ENCODE results near the gene EHMT1. TPM values are rescaled to one million over a fixed set of nuclear protein-coding genes. Genes with fewer than 3 reads are reported as not detected.

Gene EHMT1
- total and polyA plus RNA-seq, 2 of the 8 experiments (the other 6 are each of a cell fraction or from before 2014, with no cell fraction given) = 95.7 to 163 TPM

- no peak overlapping the region for H3K18ac ChIP-seq (ENCODE audit: extremely low read depth, low read length)
- H3K9me3 ChIP-seq (ENCODE audit: insufficient read depth in 2 of 2, low read depth in 1 of 2, low read length in 1 of 2) = no peaks in the 10 kb centered on the region
- H2BK20ac ChIP-seq (ENCODE audit: low read length) = no peak overlapping the region
- FAIRE-seq = no peak
- H3K79me1 ChIP-seq (ENCODE audit: low read depth, low read length) = peaks cover 16% of the 10 kb centered on the region
- ChIA-PET CTCF (ENCODE audit: partially characterized antibody) (interaction anchor here (0.6 to 1.2 kb wide), 3 partner anchors 24 to 71 kb away, joined by 4 read pairs; no protein-coding TSS in a partner anchor), POLR2A (ENCODE audit: partially characterized antibody) (interaction anchor here (1.5 kb wide), 1 partner anchor 9 kb away, joined by 4 read pairs; no protein-coding TSS in a partner anchor)
- H2BK15ac ChIP-seq (ENCODE audit: low read length) = no peak overlapping the region
- no peak overlapping the region for H3K4me3 ChIP-seq (ENCODE audit: extremely low read depth in 1 of 4, insufficient read depth in 2 of 4, low read depth in 3 of 4, low read length in 4 of 4)
- H4K8ac ChIP-seq (ENCODE audit: extremely low read depth, insufficient read depth, low read length) = no peak overlapping the region
- no peaks in the 10 kb centered on the region for H3K27me3 ChIP-seq (replicated peaks in 1 of 4; ENCODE audit: control insufficient read depth in 3 of 4, extremely low read depth in 1 of 4, insufficient read depth in 3 of 4, low read length in 3 of 4)
- H2BK120ac ChIP-seq (replicated peaks; ENCODE audit: low read depth, low read length) = no peak overlapping the region
- H4K91ac ChIP-seq (replicated peaks; ENCODE audit: insufficient read length, low read length) = no peak overlapping the region
- no peak overlapping the region for H2BK12ac ChIP-seq (ENCODE audit: low read depth, low read length)
- H2AFZ ChIP-seq (ENCODE audit: low read length) = no peak overlapping the region
- H3K4me2 ChIP-seq (ENCODE audit: insufficient read depth in 1 of 2, low read depth in 2 of 2, low read length in 2 of 2) = no peak overlapping the region
- peaks cover 3 to 92% of the 10 kb centered on the region in 2 experiments for H3K79me2 ChIP-seq (ENCODE audit: control insufficient read depth in 1 of 2, insufficient read depth in 2 of 2, low read length in 2 of 2)
- 82% methylated on average over 2 of the region's 2 CpGs; no CpG with 5 or more reads in 1 of the 2 experiments for WGBS, 2 experiments (ENCODE audit: extremely low coverage in 1 of 2, insufficient coverage in 1 of 2, insufficient read length in 1 of 2, insufficient replicate concordance in 2 of 2, low coverage in 1 of 2, low lambda C conversion rate in 2 of 2, missing lambda C conversion rate in 1 of 2)
- no peaks in the 10 kb centered on the region; the same call in 1 of the 2 replicates for H3K23me2 ChIP-seq (ENCODE audit: low read depth, low read length)
- no peak overlapping the region for H2AK5ac ChIP-seq (ENCODE audit: low read depth, low read length)
- H3K4me1 ChIP-seq (replicated peaks in 1 of 4; ENCODE audit: control insufficient read depth in 3 of 4, insufficient read depth in 4 of 4, low read length in 3 of 4) = peaks cover 0 to 11% (median 2%) of the 10 kb centered on the region in 4 experiments; a peak in 4 of 7 replicates
- H4K5ac ChIP-seq (ENCODE audit: insufficient read length, low read depth, low read length) = no peak overlapping the region
- no peak for TF ChIP-seq TAF7 (optimal IDR thresholded peaks at IDR 0.05; ENCODE audit: borderline replicate concordance, low read depth, low read length)
- TF ChIP-seq TAF1 (IDR thresholded peaks at IDR 0.05; ENCODE audit: low read depth, low read length) = no peak
- TF ChIP-seq HDAC2 (IDR thresholded peaks at IDR 0.05; ENCODE audit: borderline replicate concordance in 1 of 2, low read depth in 2 of 2, low read length in 2 of 2) = no peak
- no peak for TF ChIP-seq FOSL1 (IDR thresholded peaks at IDR 0.05; ENCODE audit: insufficient read depth, low read depth, low read length)
- TF ChIP-seq RBBP5 (IDR thresholded peaks at IDR 0.05; ENCODE audit: borderline replicate concordance, low read depth, low read length) = no peak
- TF ChIP-seq CREB1 (IDR thresholded peaks at IDR 0.05) = no peak
- TF ChIP-seq SP1 (IDR thresholded peaks at IDR 0.05; ENCODE audit: low read depth, low read length) = no peak
- no peak for TF ChIP-seq MAX (IDR thresholded peaks at IDR 0.05)
- no peak for TF ChIP-seq ATF2 (IDR thresholded peaks at IDR 0.05; ENCODE audit: low read length)
- TF ChIP-seq ATF3 (IDR thresholded peaks at IDR 0.05; ENCODE audit: insufficient read depth, low read depth, low read length) = no peak
- no peak overlapping the region for H3K23ac ChIP-seq (ENCODE audit: insufficient read length)
- no peak overlapping the region for H3K9ac ChIP-seq (replicated peaks in 1 of 4; ENCODE audit: extremely low read depth in 1 of 4, low read depth in 3 of 4, low read length in 3 of 4)
- H4K20me1 ChIP-seq (replicated peaks in 1 of 2; ENCODE audit: control insufficient read depth in 1 of 2, insufficient read depth in 2 of 2, low read length in 2 of 2) = peaks cover 0 to 17% of the 10 kb centered on the region in 2 experiments
- H3K36me3 ChIP-seq (ENCODE audit: control insufficient read depth in 2 of 4, insufficient read depth in 4 of 4, low read length in 3 of 4) = no peaks in the 10 kb centered on the region; a peak in 1 of 8 replicates
- DNase-seq (ENCODE audit: low read depth in 1 of 2, low spot score in 2 of 2) = no peak
- H2BK5ac ChIP-seq (ENCODE audit: low read depth, low read length) = no peak overlapping the region
- no peak overlapping the region for H3K4ac ChIP-seq (replicated peaks; ENCODE audit: insufficient read length, low read depth, low read length)
- no peak overlapping the region for H3K14ac ChIP-seq (ENCODE audit: insufficient read length)
- no peak overlapping the region for H3K27ac ChIP-seq (ENCODE audit: low read depth, low read length)
- H3K56ac ChIP-seq (replicated peaks; ENCODE audit: insufficient read length, low read depth, low read length) = no peak overlapping the region
Observed at GRCh38 chr9:137657606-137658005, 38.8 kb downstream of the EHMT1 start.

All from H1 (cell line).